ENCODE measurements around the gene ARHGEF1. TPM values are rescaled to one million over a fixed set of nuclear protein-coding genes. Genes with fewer than 3 reads are reported as not detected.
"Not testable (repeated sequence)": the region's sequence is repeated elsewhere in the genome, so short reads cannot be mapped to it uniquely, and the experiment has no call there.

Gene ARHGEF1
- total RNA-seq, 1 experiment from 2014 or later = 106 TPM

DNA sequence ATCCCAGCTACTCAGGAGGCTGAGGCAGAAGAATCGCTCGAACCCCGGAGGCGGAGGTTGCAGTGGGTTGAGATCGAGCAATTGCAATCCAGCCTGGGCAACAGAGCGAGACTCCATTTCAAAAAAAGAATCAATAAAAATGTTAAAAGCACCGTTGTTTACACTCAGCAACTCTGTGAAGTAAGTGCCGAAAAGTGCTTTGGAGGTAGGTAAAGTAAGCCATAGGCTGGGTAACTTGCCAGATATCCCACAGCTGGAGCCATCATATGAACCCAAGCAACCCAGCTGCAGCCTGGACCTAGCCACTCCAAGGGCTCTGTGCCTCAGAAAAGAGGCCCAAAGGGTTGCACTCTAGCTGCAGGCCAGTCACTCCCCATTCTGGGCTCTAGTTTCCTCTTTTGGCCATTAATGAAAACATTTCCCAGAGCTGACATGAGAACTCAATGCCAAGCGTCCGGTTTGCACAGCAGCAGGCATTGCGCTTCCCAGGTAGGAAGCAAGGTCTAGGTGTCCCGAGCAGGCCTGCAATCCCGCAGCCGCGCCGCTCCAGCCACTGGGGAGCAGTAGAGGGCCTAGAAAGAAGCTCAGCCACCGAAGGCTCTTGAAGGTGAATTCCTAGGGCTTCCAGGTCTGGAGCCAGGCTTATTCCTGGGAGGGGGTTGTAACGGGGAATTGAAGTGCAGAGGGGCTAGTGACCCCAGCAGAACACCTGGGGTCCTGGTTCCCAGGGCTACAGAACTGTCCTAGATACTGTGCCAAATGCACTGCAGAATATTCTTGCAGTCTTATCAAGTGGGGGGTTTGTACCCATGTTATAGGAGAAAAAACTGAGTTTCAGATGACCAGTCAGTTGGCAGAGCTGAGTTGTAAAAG lies 10.0 kb upstream of the ARHGEF1 start:
- H3K36me3 Mint-ChIP-seq (ENCODE audit: insufficient read depth, unreplicated experiment) = peaks cover 63% of the 10 kb centered on the region
- ChIA-PET CTCF (interaction anchor here (0.6 to 4.8 kb wide), 16 partner anchors 9 to 1575 kb away, joined by 3 to 32 read pairs (median 3); partner anchors contain the start of genes ARHGEF1 and RPS19), POLR2A (interaction anchor here (0.7 to 9.5 kb wide), 8 partner anchors 11 to 1227 kb away, joined by 3 to 134 read pairs (median 6); partner anchors contain the start of genes ARHGEF1, RPS19 and ZNF574)
- TF ChIP-seq, protein P1, sequence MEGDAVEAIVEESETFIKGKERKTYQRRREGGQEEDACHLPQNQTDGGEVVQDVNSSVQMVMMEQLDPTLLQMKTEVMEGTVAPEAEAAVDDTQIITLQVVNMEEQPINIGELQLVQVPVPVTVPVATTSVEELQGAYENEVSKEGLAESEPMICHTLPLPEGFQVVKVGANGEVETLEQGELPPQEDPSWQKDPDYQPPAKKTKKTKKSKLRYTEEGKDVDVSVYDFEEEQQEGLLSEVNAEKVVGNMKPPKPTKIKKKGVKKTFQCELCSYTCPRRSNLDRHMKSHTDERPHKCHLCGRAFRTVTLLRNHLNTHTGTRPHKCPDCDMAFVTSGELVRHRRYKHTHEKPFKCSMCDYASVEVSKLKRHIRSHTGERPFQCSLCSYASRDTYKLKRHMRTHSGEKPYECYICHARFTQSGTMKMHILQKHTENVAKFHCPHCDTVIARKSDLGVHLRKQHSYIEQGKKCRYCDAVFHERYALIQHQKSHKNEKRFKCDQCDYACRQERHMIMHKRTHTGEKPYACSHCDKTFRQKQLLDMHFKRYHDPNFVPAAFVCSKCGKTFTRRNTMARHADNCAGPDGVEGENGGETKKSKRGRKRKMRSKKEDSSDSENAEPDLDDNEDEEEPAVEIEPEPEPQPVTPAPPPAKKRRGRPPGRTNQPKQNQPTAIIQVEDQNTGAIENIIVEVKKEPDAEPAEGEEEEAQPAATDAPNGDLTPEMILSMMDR (IDR thresholded peaks at IDR 0.05; ENCODE audit: unreplicated experiment) = peak; percentile 51
- intact Hi-C loops (cut with micrococcal nuclease) = loop anchor here (1.0 kb wide), 1 partner anchor 78 kb away; no protein-coding TSS in a partner anchor
- DNase-seq (ENCODE audit: unreplicated experiment) = peak; percentile 87
- peaks cover 3% of the 10 kb centered on the region for H3K4me1 Mint-ChIP-seq (ENCODE audit: insufficient read depth, unreplicated experiment)
- H3K9me3 Mint-ChIP-seq (ENCODE audit: unreplicated experiment) = no peaks in the 10 kb centered on the region
- H3K27me3 Mint-ChIP-seq (ENCODE audit: insufficient read depth, unreplicated experiment) = no peaks in the 10 kb centered on the region
- H3K4me3 Mint-ChIP-seq (ENCODE audit: unreplicated experiment) = peak overlapping the region; percentile 28
- no peak overlapping the region for H3K27ac Mint-ChIP-seq (ENCODE audit: low read depth, unreplicated experiment)
- BruUV-seq (replicated peaks) = TSS peak; percentile 16

DNA sequence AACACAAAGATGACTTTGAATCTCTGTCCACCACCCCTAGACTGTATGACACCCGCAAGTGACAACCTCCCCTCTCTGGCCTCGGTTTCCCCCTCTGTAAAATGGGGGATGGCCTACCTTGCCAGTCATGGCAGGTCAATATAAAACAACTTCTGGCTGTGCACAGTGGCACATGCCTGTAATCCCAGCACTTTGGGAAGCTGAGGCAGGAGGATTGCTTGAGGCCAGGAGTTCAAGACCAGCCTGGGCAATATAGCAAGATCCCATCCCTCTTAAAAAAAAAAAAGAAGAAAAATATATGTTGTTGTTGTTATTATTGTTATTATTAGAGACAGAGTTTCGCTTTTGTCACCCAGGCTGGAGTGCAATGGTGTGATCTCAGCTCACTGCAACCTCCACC lies 7.0 kb upstream of the ARHGEF1 start:
- CTCF ChIA-PET = not testable (repeated sequence)
- POLR2A ChIA-PET = interaction anchor here (0.6 to 9.5 kb wide), 2 partner anchors 14 to 26 kb away, joined by 5 to 134 read pairs; partner anchors contain the start of gene RPS19

DNA sequence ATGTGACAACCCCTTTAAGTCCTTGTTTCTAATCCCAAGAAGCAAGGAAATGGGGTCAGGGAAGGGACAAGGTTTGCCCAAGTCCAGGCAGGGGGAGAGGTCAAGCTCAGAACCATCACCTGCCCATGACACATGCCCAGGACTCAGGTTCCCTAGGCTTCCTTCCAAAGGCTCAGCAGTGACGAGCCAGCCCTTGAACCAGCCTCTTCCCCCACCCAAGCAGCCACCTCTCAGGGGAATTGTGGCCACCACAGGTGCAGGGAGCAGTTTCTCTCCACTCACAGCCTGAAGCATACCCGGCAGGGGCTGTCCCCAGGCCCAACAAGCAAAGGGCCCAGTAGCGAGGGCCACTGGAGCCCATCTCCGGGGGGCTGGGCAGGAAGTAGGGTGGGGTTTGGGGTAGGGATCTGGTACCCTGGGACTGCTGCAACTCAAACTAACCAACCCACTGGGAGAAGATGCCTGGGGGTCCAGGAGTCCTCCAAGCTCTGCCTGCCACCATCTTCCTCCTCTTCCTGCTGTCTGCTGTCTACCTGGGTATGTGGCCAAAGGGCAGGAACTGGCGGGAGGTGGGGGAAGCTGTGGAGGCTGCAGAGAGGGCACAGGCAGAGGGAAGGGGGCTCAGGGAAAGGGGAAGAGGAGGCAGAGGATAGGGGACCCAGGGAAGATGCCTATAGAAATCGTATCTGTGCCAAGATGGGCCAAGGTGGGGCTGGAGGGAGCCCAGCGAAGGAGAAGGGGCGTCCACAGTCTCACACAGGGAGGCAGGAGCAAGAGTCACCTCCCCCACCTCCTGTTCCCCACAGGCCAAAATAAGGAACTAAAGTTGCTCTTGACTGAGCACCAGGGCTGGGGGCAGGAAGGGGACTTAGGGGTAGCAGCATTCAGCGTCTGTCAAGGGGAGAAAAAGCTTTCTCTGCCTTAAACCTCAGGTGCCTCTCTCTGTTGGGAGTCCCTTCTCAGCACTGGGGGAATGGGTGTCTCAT lies 5.8 kb upstream of the ARHGEF1 start, which contains the start of gene CD79A:
TSS of gene CD79A (plus strand) at position 433 of the 986 bp plus-strand sequence. CDS start at position 459, 26 bp downstream.
- TF ChIP-seq, protein P1 (IDR thresholded peaks at IDR 0.05; ENCODE audit: unreplicated experiment) = no peak
- Mint-ChIP-seq H3K27me3 (ENCODE audit: insufficient read depth, unreplicated experiment) (no peaks in the 10 kb centered on the region), H3K36me3 (ENCODE audit: insufficient read depth, unreplicated experiment) (peaks cover 25% of the 10 kb centered on the region), H3K27ac (ENCODE audit: low read depth, unreplicated experiment) (no peak within 1 kb of the TSS), H3K4me1 (ENCODE audit: insufficient read depth, unreplicated experiment) (peaks cover 2% of the 10 kb centered on the region), H3K4me3 (ENCODE audit: unreplicated experiment) (no peak within 1 kb of the TSS), H3K9me3 (ENCODE audit: unreplicated experiment) (no peaks in the 10 kb centered on the region)
- intact Hi-C loops (cut with micrococcal nuclease) = no loop called here
- no peak for DNase-seq (ENCODE audit: unreplicated experiment)
- BruUV-seq (replicated peaks) = no TSS peak
- CTCF ChIA-PET = interaction anchor here (0.7 kb wide), 1 partner anchor 59 kb away, joined by 3 read pairs; no protein-coding TSS in a partner anchor
- POLR2A ChIA-PET = interaction anchor here (9.5 kb wide), 1 partner anchor 15 kb away, joined by 134 read pairs; the partner anchor contains the start of gene RPS19

More for the DNA sequence above, 7.0 kb upstream of the ARHGEF1 start:
- intact Hi-C loops (cut with micrococcal nuclease); DNase-seq (ENCODE audit: unreplicated experiment); H3K9me3 Mint-ChIP-seq (ENCODE audit: unreplicated experiment); H3K4me1 Mint-ChIP-seq (ENCODE audit: insufficient read depth, unreplicated experiment); H3K27me3 Mint-ChIP-seq (ENCODE audit: insufficient read depth, unreplicated experiment); H3K4me3 Mint-ChIP-seq (ENCODE audit: unreplicated experiment); BruUV-seq (replicated peaks); H3K27ac Mint-ChIP-seq (ENCODE audit: low read depth, unreplicated experiment): not testable (repeated sequence)
- peaks cover 34% of the 10 kb centered on the region for H3K36me3 Mint-ChIP-seq (ENCODE audit: insufficient read depth, unreplicated experiment)

Data from MCF 10A (cell line).